ENCODE data around the gene P3H1.

Gene P3H1

DNA sequence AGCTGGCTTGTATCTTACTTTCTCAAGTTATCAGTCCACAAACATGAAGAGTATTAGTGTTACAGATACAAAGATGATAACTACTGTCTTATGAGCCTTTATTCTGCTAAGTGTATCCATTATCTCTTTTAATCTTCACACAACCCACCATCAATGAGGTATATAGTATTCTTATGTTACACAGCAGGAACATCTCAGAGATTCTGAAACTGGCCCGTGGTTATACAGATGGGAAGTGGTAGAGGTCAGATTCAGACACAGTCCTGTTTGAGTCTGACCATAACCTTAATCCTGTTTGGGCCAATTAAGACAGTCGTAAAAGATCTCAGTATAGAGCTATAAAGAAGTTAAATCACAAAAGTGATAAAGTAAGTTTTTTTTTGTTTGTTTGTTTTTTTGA is 12.9 kb upstream of the P3H1 start:
- Histone ChIP-seq H3K79me2 (ENCODE audit: insufficient read depth, low read depth) (no peaks in the 10 kb centered on the region), H3K36me3 (ENCODE audit: insufficient read depth) (no peaks in the 10 kb centered on the region; the same call in 1 of the 2 replicates), H3K27ac (no peak overlapping the region), H3K4me3 (IDR thresholded peaks at IDR 0.05; ENCODE audit: insufficient read depth, low read depth, low read length) (no peak overlapping the region), H4K20me1 (ENCODE audit: insufficient read depth) (no peaks in the 10 kb centered on the region), H3K27me3 (ENCODE audit: insufficient read depth, low read depth) (no peaks in the 10 kb centered on the region), H2AFZ (ENCODE audit: low read depth) (no peak overlapping the region), H3K4me2 (no peak overlapping the region), H3K9ac (no peak overlapping the region), H3K4me1 (ENCODE audit: low read depth, poor library complexity, severe bottlenecking) (peaks cover 15% of the 10 kb centered on the region)
- TF ChIP-seq, protein P1, sequence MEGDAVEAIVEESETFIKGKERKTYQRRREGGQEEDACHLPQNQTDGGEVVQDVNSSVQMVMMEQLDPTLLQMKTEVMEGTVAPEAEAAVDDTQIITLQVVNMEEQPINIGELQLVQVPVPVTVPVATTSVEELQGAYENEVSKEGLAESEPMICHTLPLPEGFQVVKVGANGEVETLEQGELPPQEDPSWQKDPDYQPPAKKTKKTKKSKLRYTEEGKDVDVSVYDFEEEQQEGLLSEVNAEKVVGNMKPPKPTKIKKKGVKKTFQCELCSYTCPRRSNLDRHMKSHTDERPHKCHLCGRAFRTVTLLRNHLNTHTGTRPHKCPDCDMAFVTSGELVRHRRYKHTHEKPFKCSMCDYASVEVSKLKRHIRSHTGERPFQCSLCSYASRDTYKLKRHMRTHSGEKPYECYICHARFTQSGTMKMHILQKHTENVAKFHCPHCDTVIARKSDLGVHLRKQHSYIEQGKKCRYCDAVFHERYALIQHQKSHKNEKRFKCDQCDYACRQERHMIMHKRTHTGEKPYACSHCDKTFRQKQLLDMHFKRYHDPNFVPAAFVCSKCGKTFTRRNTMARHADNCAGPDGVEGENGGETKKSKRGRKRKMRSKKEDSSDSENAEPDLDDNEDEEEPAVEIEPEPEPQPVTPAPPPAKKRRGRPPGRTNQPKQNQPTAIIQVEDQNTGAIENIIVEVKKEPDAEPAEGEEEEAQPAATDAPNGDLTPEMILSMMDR (conservative IDR thresholded peaks at IDR 0.05; ENCODE audit: low read depth, low read length), result no peak

DNA sequence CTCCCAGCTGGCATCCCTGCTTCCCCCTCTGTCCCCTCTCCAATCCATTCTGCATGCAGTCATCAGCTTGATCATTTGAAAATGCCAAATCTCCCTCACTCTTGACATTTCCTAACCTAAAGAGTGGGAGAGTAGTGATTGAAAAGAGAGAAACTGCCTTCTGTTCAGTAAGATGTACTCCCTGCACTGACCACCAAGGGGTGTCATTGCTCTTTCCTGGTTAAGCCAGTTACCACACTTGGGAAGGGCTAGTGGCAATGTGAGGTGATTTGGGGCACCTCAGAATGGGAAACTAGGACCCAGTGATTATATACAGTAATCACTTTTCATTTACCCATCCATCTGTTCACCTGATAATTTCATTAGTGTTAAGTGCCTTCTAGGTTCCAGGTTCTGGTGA is 11.0 kb upstream of the P3H1 start:
- H3K27ac ChIP-seq, result no peak overlapping the region
- peaks cover 15% of the 10 kb centered on the region for H3K4me1 ChIP-seq (ENCODE audit: low read depth, poor library complexity, severe bottlenecking)
- no peaks in the 10 kb centered on the region for H4K20me1 ChIP-seq (ENCODE audit: insufficient read depth)
- TF ChIP-seq, protein P1 (conservative IDR thresholded peaks at IDR 0.05; ENCODE audit: low read depth, low read length), result peak; percentile 82
- H3K4me2 ChIP-seq, result no peak overlapping the region
- no peak overlapping the region for H2AFZ ChIP-seq (ENCODE audit: low read depth)
- H3K27me3 ChIP-seq (ENCODE audit: insufficient read depth, low read depth), result no peaks in the 10 kb centered on the region
- no peaks in the 10 kb centered on the region for H3K79me2 ChIP-seq (ENCODE audit: insufficient read depth, low read depth)
- H3K4me3 ChIP-seq (IDR thresholded peaks at IDR 0.05; ENCODE audit: insufficient read depth, low read depth, low read length), result no peak overlapping the region
- no peaks in the 10 kb centered on the region; the same call in 1 of the 2 replicates for H3K36me3 ChIP-seq (ENCODE audit: insufficient read depth)
- no peak overlapping the region for H3K9ac ChIP-seq

DNA sequence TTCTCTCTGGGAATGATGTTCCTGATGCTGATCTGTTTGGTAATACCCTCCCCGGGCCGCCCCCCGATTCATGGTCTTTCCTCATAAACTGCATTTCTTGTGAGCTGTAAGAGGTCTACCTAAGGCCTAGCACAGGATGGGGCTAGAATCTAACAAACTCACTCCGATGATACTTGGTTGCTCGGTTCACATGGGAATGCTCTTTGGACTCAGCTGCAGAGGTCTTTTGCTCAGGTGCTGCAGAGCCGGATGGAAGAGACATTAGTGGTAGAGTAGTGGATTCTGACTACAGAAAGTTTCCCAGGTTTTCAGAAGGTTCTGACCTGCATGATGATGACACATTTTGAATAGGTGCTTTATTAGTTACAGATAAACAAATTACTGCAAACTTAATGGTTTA is 9.7 kb upstream of the P3H1 start:
- Histone ChIP-seq H4K20me1 (ENCODE audit: insufficient read depth) (no peaks in the 10 kb centered on the region), H3K36me3 (ENCODE audit: insufficient read depth) (no peaks in the 10 kb centered on the region; the same call in 1 of the 2 replicates), H3K27ac (no peak overlapping the region), H3K4me2 (no peak overlapping the region), H2AFZ (ENCODE audit: low read depth) (no peak overlapping the region), H3K4me1 (ENCODE audit: low read depth, poor library complexity, severe bottlenecking) (peaks cover 15% of the 10 kb centered on the region), H3K79me2 (ENCODE audit: insufficient read depth, low read depth) (peaks cover 8% of the 10 kb centered on the region; the same call in 1 of the 2 replicates), H3K4me3 (IDR thresholded peaks at IDR 0.05; ENCODE audit: insufficient read depth, low read depth, low read length) (no peak overlapping the region), H3K27me3 (ENCODE audit: insufficient read depth, low read depth) (no peaks in the 10 kb centered on the region), H3K9ac (no peak overlapping the region)
- TF ChIP-seq, protein P1 (conservative IDR thresholded peaks at IDR 0.05; ENCODE audit: low read depth, low read length), result no peak

DNA sequence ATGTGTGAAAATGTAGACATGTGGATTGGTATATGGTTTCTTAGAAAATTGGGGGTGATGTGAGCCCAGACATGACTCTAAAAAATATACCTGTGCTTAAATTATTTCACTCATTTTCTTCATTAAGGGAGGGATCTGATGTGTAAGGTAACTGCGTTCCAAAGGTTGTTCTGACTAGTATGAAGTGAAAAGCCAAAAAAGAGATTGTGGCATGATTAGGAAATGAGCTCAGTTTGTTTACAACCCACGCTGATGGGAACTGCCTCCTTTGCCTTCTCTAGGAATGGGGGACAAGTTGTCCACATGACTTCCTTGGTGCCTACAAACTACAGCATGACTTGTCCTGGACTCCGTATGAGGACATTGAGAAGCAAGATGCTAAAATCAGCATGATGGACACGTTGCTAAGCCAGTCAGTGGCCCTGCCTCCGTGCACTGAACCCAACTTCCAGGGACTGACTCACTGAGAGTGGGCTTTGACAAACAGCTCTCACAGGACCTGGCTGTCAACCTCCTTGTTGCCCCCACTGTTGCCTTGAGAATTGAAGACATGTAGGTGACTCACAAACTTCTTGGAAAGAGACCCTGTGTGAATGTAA is 8.2 kb upstream of the P3H1 start:
- Histone ChIP-seq H4K20me1 (ENCODE audit: insufficient read depth) (no peaks in the 10 kb centered on the region), H3K79me2 (ENCODE audit: insufficient read depth, low read depth) (peaks cover 12% of the 10 kb centered on the region; the same call in 1 of the 2 replicates), H3K4me2 (no peak overlapping the region), H3K36me3 (ENCODE audit: insufficient read depth) (no peaks in the 10 kb centered on the region; the same call in 1 of the 2 replicates), H3K4me3 (IDR thresholded peaks at IDR 0.05; ENCODE audit: insufficient read depth, low read depth, low read length) (no peak overlapping the region), H3K4me1 (ENCODE audit: low read depth, poor library complexity, severe bottlenecking) (peaks cover 12% of the 10 kb centered on the region), H3K27me3 (ENCODE audit: insufficient read depth, low read depth) (no peaks in the 10 kb centered on the region), H3K27ac (no peak overlapping the region), H3K9ac (no peak overlapping the region), H2AFZ (ENCODE audit: low read depth) (no peak overlapping the region)
- TF ChIP-seq, protein P1 (conservative IDR thresholded peaks at IDR 0.05; ENCODE audit: low read depth, low read length), result no peak

Data from KMS-11 (cell line).